ENCODE measurements around the gene INHBB. TPM values are rescaled to one million over a fixed set of nuclear protein-coding genes. Genes with fewer than 3 reads are reported as not detected.

Gene INHBB
- total and polyA plus RNA-seq, 9 of the 15 experiments (the other 6 are each of a cell fraction or from before 2014, with no cell fraction given): not detected

GRCh38 chr2:120346667-120347358, 877 bp downstream of the INHBB start:
- TF ChIP-seq CBX3 (IDR thresholded peaks at IDR 0.05; ENCODE audit: borderline replicate concordance in 1 of 2, low read length in 2 of 2) (no peak), XRCC4 (IDR thresholded peaks at IDR 0.05; ENCODE audit: extremely low read depth, insufficient read depth, insufficient read length) (no peak), GTF2F1 (IDR thresholded peaks at IDR 0.05; ENCODE audit: low read depth, low read length) (no peak), ZFP36 (IDR thresholded peaks at IDR 0.05; ENCODE audit: low read depth, low read length, partially characterized antibody) (no peak), ZNF444 (CRISPR knock-in tag; IDR thresholded peaks at IDR 0.05) (no peak), NONO (IDR thresholded peaks at IDR 0.05; ENCODE audit: low read depth in 2 of 2, low read length in 1 of 2) (no peak), KLF10 (CRISPR knock-in tag; IDR thresholded peaks at IDR 0.05) (no peak), MED1 (CRISPR knock-in tag; IDR thresholded peaks at IDR 0.05; ENCODE audit: borderline replicate concordance) (no peak), MTF1 (CRISPR knock-in tag; IDR thresholded peaks at IDR 0.05; ENCODE audit: borderline replicate concordance) (no peak), MCM3 (IDR thresholded peaks at IDR 0.05) (no peak)
- Histone ChIP-seq H3K9me3 (replicated peaks; ENCODE audit: control insufficient read depth, insufficient read depth, low read depth, low read length) (no peaks in the 10 kb centered on the region), H3K9ac (ENCODE audit: insufficient read depth in 1 of 2, low read depth in 2 of 2, low read length in 2 of 2) (no peak overlapping the region), H3K4me2 (ENCODE audit: insufficient read depth, low read length) (no peak overlapping the region), H3K4me3 (no peak overlapping the region), H3K27ac (ENCODE audit: extremely low read depth, low read depth, low read length) (no peak overlapping the region), H2AFZ (ENCODE audit: low read depth, low read length) (no peak overlapping the region), H3K36me3 (ENCODE audit: control insufficient read depth, insufficient read depth, low read length) (no peaks in the 10 kb centered on the region), H3K79me2 (ENCODE audit: control insufficient read depth, insufficient read depth, low read length) (no peaks in the 10 kb centered on the region), H3K4me1 (replicated peaks in 1 of 2; ENCODE audit: control insufficient read depth in 2 of 2, insufficient read depth in 2 of 2, low read length in 2 of 2) (peaks cover 0 to 14% of the 10 kb centered on the region in 2 experiments; a peak in 2 of 5 replicates), H4K20me1 (replicated peaks; ENCODE audit: control insufficient read depth, insufficient read depth, low read length) (peaks cover 17% of the 10 kb centered on the region), H3K27me3 (ENCODE audit: control insufficient read depth in 2 of 2, insufficient read depth in 2 of 2, low read length in 2 of 2) (peaks cover 29 to 65% of the 10 kb centered on the region in 2 experiments), H3K9me1 (ENCODE audit: control insufficient read depth, insufficient read depth, low read length) (no peaks in the 10 kb centered on the region)
- DNase-seq (ENCODE audit: extremely low read depth in 1 of 4, low spot score in 3 of 4): no peak
- BruUV-seq (replicated peaks): no TSS peak
- intact Hi-C loops (cut with micrococcal nuclease): no loop called here
- ATAC-seq: no peak
- no peak for FAIRE-seq
- in situ Hi-C loops (cut with MboI): loop anchor here (10.0 kb wide), 1 partner anchor 328 kb away; no protein-coding TSS in a partner anchor
- ChIA-PET POLR2A (interaction anchor here (0.7 kb wide), 1 partner anchor 667 kb away, joined by 3 read pairs; no protein-coding TSS in a partner anchor), CTCF (ENCODE audit: low intra/inter-chr PET ratio) (no interaction called here)
- 20% methylated on average over 34 of the region's 54 CpGs for WGBS (ENCODE audit: insufficient coverage, low coverage, missing lambda C conversion rate)

Measured in K562 (cell line).